Trophoblast cell (in vitro differentiated cells and primary cell): Measurements from ENCODE around the gene SLC12A3.
"Not testable (repeated sequence)": the region's sequence is repeated elsewhere in the genome, so short reads cannot be mapped to it uniquely, and the experiment has no call there.

Source experiments
- DNase-seq, 2 donors: peaks; one replicate each; pipeline ENCODE4 v3.0.0-alpha.2; 2016
- H2AFZ ChIP-seq: 2 replicates; pipeline ENCODE4 v1.6.1; 2013; ENCODE audit warnings: low read length, moderate library complexity, mild to moderate bottlenecking; ENCODE audit not compliant: insufficient read depth, poor library complexity
- H2AK5ac ChIP-seq: 2 replicates; pipeline ENCODE4 v1.6.1; 2013; ENCODE audit warnings: mild to moderate bottlenecking, low read length
- H2BK120ac ChIP-seq: 2 replicates; pipeline ENCODE4 v1.6.1; 2013; ENCODE audit warnings: low read length, mild to moderate bottlenecking, moderate library complexity; ENCODE audit not compliant: insufficient read depth, poor library complexity
- H2BK12ac ChIP-seq: 2 replicates; pipeline ENCODE4 v1.6.1; 2013; ENCODE audit warnings: mild to moderate bottlenecking, low read length, moderate library complexity
- H2BK5ac ChIP-seq: 2 replicates; pipeline ENCODE4 v1.6.1; 2013; ENCODE audit warnings: low read length, low read depth, moderate library complexity, mild to moderate bottlenecking; ENCODE audit not compliant: poor library complexity
- H3K14ac ChIP-seq: 2 replicates; pipeline ENCODE4 v1.6.1; 2013; ENCODE audit warnings: mild to moderate bottlenecking, low read length
- H3K18ac ChIP-seq: 2 replicates; pipeline ENCODE4 v1.6.1; 2013; ENCODE audit warnings: mild to moderate bottlenecking, low read length
- H3K23ac ChIP-seq: 2 replicates; pipeline ENCODE4 v1.6.1; 2013; ENCODE audit warnings: low read length
- H3K27ac ChIP-seq: 2 replicates; pipeline ENCODE4 v1.5.1; 2013; ENCODE audit warnings: low read depth, mild to moderate bottlenecking, inconsistent platforms, low read length, moderate library complexity
- H3K27me3 ChIP-seq: 2 replicates; pipeline ENCODE4 v1.6.1; 2013; ENCODE audit warnings: inconsistent platforms, mild to moderate bottlenecking, low read length, moderate library complexity; ENCODE audit not compliant: insufficient read depth
- H3K36me3 ChIP-seq, 2 experiments: 1 replicate in 1 of 2; 2 replicates in 1 of 2; pipeline ENCODE4 v1.6.1; 2013; ENCODE audit warnings: low read length in 2 of 2, mild to moderate bottlenecking in 2 of 2, moderate library complexity in 1 of 2; ENCODE audit not compliant: insufficient read depth in 2 of 2, control insufficient read depth in 1 of 2
- H3K4ac ChIP-seq: 2 replicates; pipeline ENCODE4 v1.6.1; 2013; ENCODE audit warnings: low read depth, mild to moderate bottlenecking, low read length, moderate library complexity
- H3K4me1 ChIP-seq, 2 experiments: 1 replicate in 1 of 2; 2 replicates in 1 of 2; pipeline ENCODE4 v1.6.1; 2013; ENCODE audit warnings: low read length in 2 of 2, mild to moderate bottlenecking in 2 of 2, moderate library complexity in 1 of 2; ENCODE audit not compliant: insufficient read depth in 2 of 2, control insufficient read depth in 1 of 2
- H3K4me2 ChIP-seq: 2 replicates; pipeline ENCODE4 v1.6.1; 2013; ENCODE audit warnings: inconsistent platforms, mild to moderate bottlenecking, low read length, moderate library complexity
- H3K4me3 ChIP-seq: 2 replicates; pipeline ENCODE4 v1.5.1; 2013; ENCODE audit warnings: mild to moderate bottlenecking, low read depth, low read length, inconsistent platforms
- H3K79me1 ChIP-seq: one replicate; pipeline ENCODE4 v1.6.1; 2013; ENCODE audit warnings: low read length
- H3K79me2 ChIP-seq: 2 replicates; pipeline ENCODE4 v1.6.1; 2013; ENCODE audit warnings: low read length, mild to moderate bottlenecking; ENCODE audit not compliant: control insufficient read depth, insufficient read depth, poor library complexity
- H3K9ac ChIP-seq: 2 replicates; pipeline ENCODE4 v1.6.1; 2013; ENCODE audit warnings: mild to moderate bottlenecking, low read length
- H3K9me3 ChIP-seq: 2 replicates; pipeline ENCODE4 v1.6.1; 2013; ENCODE audit warnings: low read depth, mild to moderate bottlenecking, control low read depth, inconsistent platforms, low read length; ENCODE audit not compliant: insufficient read depth
- H4K12ac ChIP-seq: 2 replicates; pipeline ENCODE4 v1.6.1; 2013; ENCODE audit warnings: low read depth, mild to moderate bottlenecking, low read length, moderate library complexity
- H4K8ac ChIP-seq: 2 replicates; pipeline ENCODE4 v1.6.1; 2013; ENCODE audit warnings: low read depth, mild to moderate bottlenecking, low read length, moderate library complexity
- H4K91ac ChIP-seq: one replicate; pipeline ENCODE4 v1.6.1; 2013; ENCODE audit warnings: low read depth, mild to moderate bottlenecking, low read length, moderate library complexity
- WGBS: extraction: QIAGEN DNeasy Blood & Tissue Kit; methylation state at CpG from one replicate; pipeline ENCODE4 v1.1.7; 2013; ENCODE audit warnings: missing lambda C conversion rate; ENCODE audit not compliant: insufficient read length, insufficient coverage; ENCODE audit errors: extremely low coverage; 5-methylcytosine and 5-hydroxymethylcytosine counted together

SLC12A3 gene

DNA sequence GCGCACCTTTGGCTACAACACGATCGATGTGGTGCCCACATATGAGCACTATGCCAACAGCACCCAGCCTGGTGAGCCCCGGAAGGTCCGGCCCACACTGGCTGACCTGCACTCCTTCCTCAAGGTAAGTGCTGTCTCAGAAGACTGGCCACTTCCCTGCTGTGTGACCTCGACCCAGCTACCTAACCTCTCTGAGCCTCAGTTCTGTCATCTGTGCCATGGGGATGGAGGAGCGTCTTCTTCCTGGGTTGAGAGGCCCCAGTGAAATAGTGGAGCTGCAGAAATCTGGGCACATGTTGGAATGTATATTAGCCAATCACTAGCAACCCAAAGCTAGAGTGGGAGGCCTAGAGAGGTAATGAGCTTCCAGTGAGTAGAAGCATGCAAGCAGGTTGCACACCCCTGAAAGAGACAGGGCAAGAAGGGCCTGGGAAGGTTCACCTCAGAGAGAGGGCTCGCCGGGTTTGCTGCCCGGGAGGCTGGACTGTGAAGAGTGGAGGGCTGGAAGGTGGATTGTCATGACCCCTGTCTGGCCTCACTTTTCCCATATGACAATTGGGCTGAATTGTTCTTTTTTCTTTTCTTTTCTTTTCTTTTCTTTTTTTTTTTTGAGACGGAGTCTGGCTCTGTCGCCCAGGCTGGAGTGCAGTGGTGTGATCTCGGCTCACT, 521 bp downstream of the SLC12A3 start:
- Histone ChIP-seq H2BK12ac (no peak overlapping the region), H2AFZ (no peak overlapping the region), H3K79me2 (no peaks in the 10 kb centered on the region), H3K9ac (no peak overlapping the region), H3K27me3 (no peaks in the 10 kb centered on the region), H3K14ac (no peak overlapping the region), H4K8ac (no peak overlapping the region), H3K36me3 (no peaks in the 10 kb centered on the region), H3K18ac (no peak overlapping the region), H2AK5ac (no peak overlapping the region), H3K4me1 (peaks cover 6 to 12% of the 10 kb centered on the region in 2 experiments), H3K4ac (no peak overlapping the region), H4K12ac (no peak overlapping the region), H3K4me2 (no peak overlapping the region), H3K23ac (no peak overlapping the region), H3K79me1 (peaks cover 4% of the 10 kb centered on the region), H3K4me3 (no peak overlapping the region), H3K27ac (no peak overlapping the region), H4K91ac (no peak overlapping the region), H3K9me3 (no peaks in the 10 kb centered on the region), H2BK5ac (no peak overlapping the region), H2BK120ac (no peak overlapping the region)
- WGBS = no CpG with 5 or more reads among the region's 13 CpGs
- no peak for DNase-seq

DNA sequence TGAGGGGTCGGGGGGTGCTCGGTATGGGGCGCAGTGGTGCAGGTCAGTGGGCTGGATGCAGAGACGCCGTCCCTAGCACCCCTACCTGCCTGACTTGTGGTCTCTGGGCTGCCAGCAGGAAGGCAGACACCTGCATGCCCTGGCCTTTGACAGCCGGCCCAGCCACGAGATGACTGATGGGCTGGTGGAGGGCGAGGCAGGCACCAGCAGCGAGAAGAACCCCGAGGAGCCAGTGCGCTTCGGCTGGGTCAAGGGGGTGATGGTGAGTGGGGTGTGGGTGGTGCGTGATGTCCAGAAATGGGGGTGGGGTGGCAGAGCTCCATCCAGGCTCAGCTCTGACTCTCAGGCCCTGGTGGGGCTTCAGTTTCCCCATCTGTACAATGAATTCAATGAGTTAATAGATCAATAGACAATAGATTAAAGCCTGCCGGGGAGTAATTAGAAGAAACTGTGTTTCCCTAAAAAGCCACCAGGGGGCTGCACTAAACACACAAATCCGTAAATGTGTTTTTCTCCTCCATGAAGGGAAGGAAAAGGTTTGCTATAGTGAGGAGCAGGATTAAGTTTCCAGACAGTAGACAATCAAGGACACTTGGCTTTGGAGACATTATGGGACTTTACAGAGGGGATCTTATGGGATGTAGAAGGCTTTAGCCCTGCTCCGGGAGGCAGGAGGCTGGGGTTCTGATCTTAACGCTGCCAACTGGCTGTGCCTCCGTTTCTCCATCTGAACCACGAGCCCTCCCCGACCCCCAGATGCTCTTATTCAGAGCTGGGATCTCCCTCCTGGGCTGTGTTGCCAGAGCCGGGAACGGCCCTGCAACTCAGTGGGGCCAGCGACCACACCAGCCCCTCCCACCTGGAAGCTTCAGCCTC, 2.2 kb downstream of the SLC12A3 start:
- Histone ChIP-seq H3K36me3 (no peaks in the 10 kb centered on the region), H2BK12ac (peak overlapping the region; percentile 45), H3K4ac (no peak overlapping the region), H3K79me1 (no peaks in the 10 kb centered on the region), H2AFZ (no peak overlapping the region), H3K9me3 (no peaks in the 10 kb centered on the region), H3K4me2 (no peak overlapping the region), H3K79me2 (no peaks in the 10 kb centered on the region), H4K91ac (no peak overlapping the region), H3K4me3 (no peak overlapping the region), H3K27ac (no peak overlapping the region), H3K14ac (no peak overlapping the region), H4K12ac (no peak overlapping the region), H3K23ac (no peak overlapping the region), H3K18ac (no peak overlapping the region), H3K4me1 (peaks cover 2 to 10% of the 10 kb centered on the region in 2 experiments), H2AK5ac (peak overlapping the region; percentile 80), H3K27me3 (no peaks in the 10 kb centered on the region), H2BK120ac (no peak overlapping the region), H4K8ac (no peak overlapping the region), H2BK5ac (no peak overlapping the region), H3K9ac (no peak overlapping the region)
- WGBS = no CpG with 5 or more reads among the region's 23 CpGs
- DNase-seq = peak in 1 of 2 donors; percentile 81

DNA sequence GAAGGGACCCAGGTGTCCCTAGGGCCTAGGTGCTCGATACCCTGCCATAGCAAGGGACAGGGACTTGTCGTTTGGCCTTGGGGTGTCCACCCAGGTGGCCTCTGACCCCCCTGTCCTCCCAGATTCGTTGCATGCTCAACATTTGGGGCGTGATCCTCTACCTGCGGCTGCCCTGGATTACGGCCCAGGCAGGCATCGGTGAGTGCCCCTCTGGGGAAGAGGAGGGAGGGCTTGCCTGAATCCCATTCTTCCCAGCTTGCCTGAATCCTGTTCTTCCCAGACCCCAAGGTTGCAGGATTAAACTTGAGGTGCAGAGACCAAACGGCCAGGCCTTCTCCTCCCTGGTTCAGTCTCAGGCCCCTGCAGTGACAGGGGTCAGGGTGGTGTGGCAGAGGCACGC, 3.2 kb downstream of the SLC12A3 start:
- Histone ChIP-seq H2AFZ (no peak overlapping the region), H3K23ac (no peak overlapping the region), H3K14ac (no peak overlapping the region), H3K27ac (no peak overlapping the region), H3K79me1 (no peaks in the 10 kb centered on the region), H2AK5ac (no peak overlapping the region), H3K4me1 (peaks cover 2 to 10% of the 10 kb centered on the region in 2 experiments), H4K12ac (no peak overlapping the region), H3K4me3 (no peak overlapping the region), H4K91ac (no peak overlapping the region), H3K9ac (no peak overlapping the region), H2BK120ac (no peak overlapping the region), H2BK5ac (no peak overlapping the region), H3K36me3 (no peaks in the 10 kb centered on the region), H2BK12ac (no peak overlapping the region), H3K79me2 (no peaks in the 10 kb centered on the region), H3K4me2 (no peak overlapping the region), H3K9me3 (no peaks in the 10 kb centered on the region), H3K4ac (no peak overlapping the region), H3K18ac (no peak overlapping the region), H4K8ac (no peak overlapping the region), H3K27me3 (no peaks in the 10 kb centered on the region)
- no peak for DNase-seq
- no CpG with 5 or more reads among the region's 9 CpGs for WGBS

DNA sequence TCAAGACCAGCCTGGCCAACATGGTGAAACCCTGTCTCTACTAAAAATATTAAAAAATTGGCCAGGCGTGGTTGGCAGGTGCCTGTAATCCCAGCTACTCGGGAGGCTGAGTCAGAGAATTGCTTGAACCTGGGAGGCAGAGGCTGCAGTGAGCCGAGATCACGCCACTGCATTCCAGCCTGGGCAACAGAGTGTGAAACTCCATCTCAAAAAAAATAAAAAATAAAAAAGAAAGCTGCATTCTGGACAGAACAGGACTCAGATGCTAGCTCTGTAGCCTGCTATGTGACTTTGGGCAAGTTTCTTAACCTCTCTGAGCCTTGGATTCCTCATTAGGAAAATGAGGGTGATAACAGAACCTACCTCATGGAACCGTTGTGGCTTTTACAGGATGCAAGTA, 3.8 kb downstream of the SLC12A3 start:
- H3K79me1 ChIP-seq, H2BK5ac ChIP-seq, H3K23ac ChIP-seq, H3K27ac ChIP-seq, H3K27me3 ChIP-seq, H3K4ac ChIP-seq, H2AK5ac ChIP-seq, H3K36me3 ChIP-seq, H4K8ac ChIP-seq, H2AFZ ChIP-seq, H3K14ac ChIP-seq, H3K79me2 ChIP-seq, H3K9me3 ChIP-seq, H2BK12ac ChIP-seq, H2BK120ac ChIP-seq, H3K18ac ChIP-seq, DNase-seq, H3K9ac ChIP-seq, H3K4me2 ChIP-seq, H3K4me1 ChIP-seq, H4K12ac ChIP-seq, H3K4me3 ChIP-seq, H4K91ac ChIP-seq: not testable (repeated sequence)
- WGBS = no CpG with 5 or more reads among the region's 5 CpGs
